ENCODE measurements around the gene TAS2R41. TPM values are rescaled to one million over a fixed set of nuclear protein-coding genes. Genes with fewer than 3 reads are reported as not detected.

The TAS2R41 gene
- total and polyA plus RNA-seq, 2 of the 13 experiments (the other 11 are each of a cell fraction or from before 2014, with no cell fraction given), result not detected

DNA sequence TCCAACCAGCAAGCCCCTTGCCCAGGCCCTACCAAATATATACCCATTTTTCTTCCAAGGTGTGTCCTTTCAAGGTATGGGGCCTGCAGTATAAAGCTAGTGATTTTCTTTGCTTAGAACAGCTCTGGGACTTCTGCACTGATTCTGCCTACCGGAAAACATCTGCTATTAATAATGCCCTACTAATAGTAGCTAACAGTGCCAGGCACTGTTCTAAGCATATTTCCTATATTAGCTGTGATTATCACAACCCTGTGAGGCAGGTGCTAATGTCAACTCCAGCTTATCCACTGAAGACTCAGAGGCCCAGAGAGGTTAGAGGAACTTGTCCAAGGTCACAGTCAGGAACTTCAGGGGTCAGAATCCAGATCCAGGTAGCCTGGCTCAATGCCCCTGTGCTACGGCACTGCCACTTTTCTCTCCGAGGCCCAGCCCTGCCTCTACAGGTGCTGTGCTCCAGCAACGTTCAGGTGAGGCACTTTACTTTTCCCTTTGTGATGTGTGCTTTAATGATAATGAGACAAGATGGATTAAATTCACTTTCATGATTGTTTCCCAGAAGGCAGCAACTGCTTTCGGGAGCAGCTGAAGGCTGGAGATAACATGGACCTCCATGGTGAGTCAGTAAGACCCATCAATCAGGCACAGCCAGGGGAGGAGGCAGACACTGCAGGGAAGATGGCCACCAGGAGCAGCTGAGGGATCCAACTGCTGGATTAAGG, 26.7 kb downstream of the TAS2R41 start:
- Histone ChIP-seq H4K20me1 (ENCODE audit: insufficient read depth, low read length) (no peaks in the 10 kb centered on the region), H3K79me2 (ENCODE audit: insufficient read depth, low read length) (no peaks in the 10 kb centered on the region), H3K9ac (ENCODE audit: insufficient read depth, low read depth, low read length) (no peak overlapping the region), H3K36me3 (replicated peaks in 1 of 2; ENCODE audit: control insufficient read depth in 1 of 2, insufficient read depth in 2 of 2, low read length in 2 of 2) (no peaks in the 10 kb centered on the region), H3K9me3 (ENCODE audit: low read length) (no peaks in the 10 kb centered on the region), H2AFZ (ENCODE audit: low read length) (no peak overlapping the region), H3K27me3 (ENCODE audit: control insufficient read depth in 1 of 2, insufficient read depth in 2 of 2, low read length in 2 of 2) (no peaks in the 10 kb centered on the region), H3K4me1 (ENCODE audit: insufficient read depth, low read length) (no peaks in the 10 kb centered on the region), H3K4me2 (ENCODE audit: low read depth, low read length) (no peak overlapping the region), H3K4me3 (replicated peaks in 1 of 3; ENCODE audit: insufficient read depth in 1 of 3, low read depth in 2 of 3, low read length in 3 of 3) (no peak overlapping the region), H3K27ac (ENCODE audit: extremely low read length, insufficient read depth, low read length) (no peak overlapping the region)
- ChIA-PET POLR2A (no interaction called here), CTCF (ENCODE audit: low intra/inter-chr PET ratio, low total read pairs) (no interaction called here)
- WGBS (ENCODE audit: low lambda C conversion rate), result 6% methylated on average over 5 of the region's 5 CpGs
- ATAC-seq, result no peak
- intact Hi-C loops (cut with micrococcal nuclease; ENCODE audit: unreplicated experiment), result no loop called here
- TF ChIP-seq ZNF292 (CRISPR knock-in tag; IDR thresholded peaks at IDR 0.05; ENCODE audit: borderline replicate concordance, low read depth) (no peak), ZNF235 (CRISPR knock-in tag; IDR thresholded peaks at IDR 0.05; ENCODE audit: borderline replicate concordance) (no peak), NFIB (CRISPR knock-in tag; IDR thresholded peaks at IDR 0.05; ENCODE audit: borderline replicate concordance) (no peak), ARNT (IDR thresholded peaks at IDR 0.05) (no peak), CEBPB (IDR thresholded peaks at IDR 0.05; ENCODE audit: borderline replicate concordance, low read depth, low read length) (no peak), CREB1 (IDR thresholded peaks at IDR 0.05) (no peak), CREB1 (CRISPR knock-in tag; IDR thresholded peaks at IDR 0.05) (no peak), CC2D1A (CRISPR knock-in tag; IDR thresholded peaks at IDR 0.05) (no peak), ERF (CRISPR knock-in tag; IDR thresholded peaks at IDR 0.05) (no peak), NFE2 (CRISPR knock-in tag; IDR thresholded peaks at IDR 0.05) (no peak), NR1H2 (CRISPR knock-in tag; IDR thresholded peaks at IDR 0.05; ENCODE audit: borderline replicate concordance, low read depth) (no peak), SP1 (IDR thresholded peaks at IDR 0.05) (no peak), SP1 (CRISPR knock-in tag; IDR thresholded peaks at IDR 0.05) (no peak), MAZ (IDR thresholded peaks at IDR 0.05; ENCODE audit: borderline replicate concordance, low read depth, low read length) (no peak), MAZ (CRISPR knock-in tag; IDR thresholded peaks at IDR 0.05; ENCODE audit: low read depth) (no peak), ZBTB7B (CRISPR knock-in tag; IDR thresholded peaks at IDR 0.05) (no peak), PCBP2 (optimal IDR thresholded peaks at IDR 0.05; ENCODE audit: low read depth, low read length, poor library complexity, severe bottlenecking) (no peak), NFE2L2 (IDR thresholded peaks at IDR 0.05; ENCODE audit: low read length) (no peak), MTF2 (CRISPR knock-in tag; IDR thresholded peaks at IDR 0.05; ENCODE audit: borderline replicate concordance) (no peak), SMAD9 (CRISPR knock-in tag; IDR thresholded peaks at IDR 0.05) (no peak)
- TF ChIP-seq, protein P1, sequence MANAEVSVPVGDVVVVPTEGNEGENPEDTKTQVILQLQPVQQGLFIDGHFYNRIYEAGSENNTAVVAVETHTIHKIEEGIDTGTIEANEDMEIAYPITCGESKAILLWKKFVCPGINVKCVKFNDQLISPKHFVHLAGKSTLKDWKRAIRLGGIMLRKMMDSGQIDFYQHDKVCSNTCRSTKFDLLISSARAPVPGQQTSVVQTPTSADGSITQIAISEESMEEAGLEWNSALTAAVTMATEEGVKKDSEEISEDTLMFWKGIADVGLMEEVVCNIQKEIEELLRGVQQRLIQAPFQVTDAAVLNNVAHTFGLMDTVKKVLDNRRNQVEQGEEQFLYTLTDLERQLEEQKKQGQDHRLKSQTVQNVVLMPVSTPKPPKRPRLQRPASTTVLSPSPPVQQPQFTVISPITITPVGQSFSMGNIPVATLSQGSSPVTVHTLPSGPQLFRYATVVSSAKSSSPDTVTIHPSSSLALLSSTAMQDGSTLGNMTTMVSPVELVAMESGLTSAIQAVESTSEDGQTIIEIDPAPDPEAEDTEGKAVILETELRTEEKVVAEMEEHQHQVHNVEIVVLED (CRISPR knock-in tag; IDR thresholded peaks at IDR 0.05; ENCODE audit: borderline replicate concordance), result no peak
- TF ChIP-seq, protein P2, sequence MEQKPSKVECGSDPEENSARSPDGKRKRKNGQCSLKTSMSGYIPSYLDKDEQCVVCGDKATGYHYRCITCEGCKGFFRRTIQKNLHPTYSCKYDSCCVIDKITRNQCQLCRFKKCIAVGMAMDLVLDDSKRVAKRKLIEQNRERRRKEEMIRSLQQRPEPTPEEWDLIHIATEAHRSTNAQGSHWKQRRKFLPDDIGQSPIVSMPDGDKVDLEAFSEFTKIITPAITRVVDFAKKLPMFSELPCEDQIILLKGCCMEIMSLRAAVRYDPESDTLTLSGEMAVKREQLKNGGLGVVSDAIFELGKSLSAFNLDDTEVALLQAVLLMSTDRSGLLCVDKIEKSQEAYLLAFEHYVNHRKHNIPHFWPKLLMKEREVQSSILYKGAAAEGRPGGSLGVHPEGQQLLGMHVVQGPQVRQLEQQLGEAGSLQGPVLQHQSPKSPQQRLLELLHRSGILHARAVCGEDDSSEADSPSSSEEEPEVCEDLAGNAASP (CRISPR knock-in tag; IDR thresholded peaks at IDR 0.05; ENCODE audit: borderline replicate concordance), result no peak
- TF ChIP-seq, protein P3, sequence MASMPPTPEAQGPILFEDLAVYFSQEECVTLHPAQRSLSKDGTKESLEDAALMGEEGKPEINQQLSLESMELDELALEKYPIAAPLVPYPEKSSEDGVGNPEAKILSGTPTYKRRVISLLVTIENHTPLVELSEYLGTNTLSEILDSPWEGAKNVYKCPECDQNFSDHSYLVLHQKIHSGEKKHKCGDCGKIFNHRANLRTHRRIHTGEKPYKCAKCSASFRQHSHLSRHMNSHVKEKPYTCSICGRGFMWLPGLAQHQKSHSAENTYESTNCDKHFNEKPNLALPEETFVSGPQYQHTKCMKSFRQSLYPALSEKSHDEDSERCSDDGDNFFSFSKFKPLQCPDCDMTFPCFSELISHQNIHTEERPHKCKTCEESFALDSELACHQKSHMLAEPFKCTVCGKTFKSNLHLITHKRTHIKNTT (CRISPR knock-in tag; IDR thresholded peaks at IDR 0.05), result no peak
- no peak for FAIRE-seq
- no TSS peak for BruUV-seq (replicated peaks)
- in situ Hi-C loops (cut with HindIII; ENCODE audit: extremely low pct_ligation_motif_present, low pct_unique_long_range_greater_than_20kb), result no loop called here
- no peak for DNase-seq (ENCODE audit: low spot score)
